HG03460 (cell line): ENCODE measurements around the gene SSRP1.
A peak's percentile ranks its signal among the peaks of the same experiment; 100 is the strongest.
"Not testable (repeated sequence)": the region's sequence is repeated elsewhere in the genome, so short reads cannot be mapped to it uniquely, and the experiment has no call there.

Source experiments
- ATAC-seq: cut with Tn5 transposase; IDR thresholded peaks from one replicate; pipeline ENCODE4 v1.9.1; 2021; ENCODE audit not compliant: unreplicated experiment

Gene SSRP1

GRCh38 chr11:57339328-57339727 lies 3.6 kb upstream of the SSRP1 start:
- no peak for ATAC-seq

GRCh38 chr11:57338142-57338541 lies 2.5 kb upstream of the SSRP1 start, which contains the start of gene P2RX3:
P2RX3 (plus strand) TSS chr11:57338352; CDS start chr11:57338551, 199 bp downstream.
- no peak for ATAC-seq

GRCh38 chr11:57336856-57337255 lies 1.2 kb upstream of the SSRP1 start:
- not testable (repeated sequence) for ATAC-seq

- ATAC-seq: no peak
Observed at GRCh38 chr11:57336111-57336666, 497 bp upstream of the SSRP1 start.

GRCh38 chr11:57335023-57335342 lies 709 bp downstream of the SSRP1 start:
- no peak for ATAC-seq

GRCh38 chr11:57332694-57333440 lies 2.8 kb downstream of the SSRP1 start:
- ATAC-seq: no peak

- ATAC-seq: no peak
Observed at GRCh38 chr11:57331720-57332119, 4.0 kb downstream of the SSRP1 start.

GRCh38 chr11:57330029-57330428 lies 5.7 kb downstream of the SSRP1 start:
- no peak for ATAC-seq

- no peak for ATAC-seq
Observed at GRCh38 chr11:57327721-57328120, 8.0 kb downstream of the SSRP1 start.

GRCh38 chr11:57325735-57326048 lies 10.0 kb downstream of the SSRP1 start:
- ATAC-seq: no peak

GRCh38 chr11:57324886-57325734 lies 10.6 kb downstream of the SSRP1 start, which contains the start of gene TNKS1BP1:
TNKS1BP1 (minus strand) TSS chr11:57324952; CDS start chr11:57321885, 3,067 bp downstream.
- ATAC-seq: peak; percentile 84

GRCh38 chr11:57324154-57324885 lies 11.4 kb downstream of the SSRP1 start:
- ATAC-seq: no peak

GRCh38 chr11:57323855-57324153 lies 11.9 kb downstream of the SSRP1 start:
- ATAC-seq: no peak

GRCh38 chr11:57323167-57323854 lies 12.4 kb downstream of the SSRP1 start:
- no peak for ATAC-seq

GRCh38 chr11:57322256-57323166 lies 13.2 kb downstream of the SSRP1 start:
- ATAC-seq: no peak

GRCh38 chr11:57321388-57322255 lies 14.1 kb downstream of the SSRP1 start:
- no peak for ATAC-seq

- no peak for ATAC-seq
Observed at GRCh38 chr11:57320719-57321387, 14.8 kb downstream of the SSRP1 start.

GRCh38 chr11:57320067-57320718 lies 15.5 kb downstream of the SSRP1 start:
- no peak for ATAC-seq
